Measurements from ENCODE around the gene ZNF592.
A peak's percentile ranks its signal among the peaks of the same experiment; 100 is the strongest.
"Not testable (repeated sequence)": the region's sequence is repeated elsewhere in the genome, so short reads cannot be mapped to it uniquely, and the experiment has no call there.

ZNF592 gene

DNA sequence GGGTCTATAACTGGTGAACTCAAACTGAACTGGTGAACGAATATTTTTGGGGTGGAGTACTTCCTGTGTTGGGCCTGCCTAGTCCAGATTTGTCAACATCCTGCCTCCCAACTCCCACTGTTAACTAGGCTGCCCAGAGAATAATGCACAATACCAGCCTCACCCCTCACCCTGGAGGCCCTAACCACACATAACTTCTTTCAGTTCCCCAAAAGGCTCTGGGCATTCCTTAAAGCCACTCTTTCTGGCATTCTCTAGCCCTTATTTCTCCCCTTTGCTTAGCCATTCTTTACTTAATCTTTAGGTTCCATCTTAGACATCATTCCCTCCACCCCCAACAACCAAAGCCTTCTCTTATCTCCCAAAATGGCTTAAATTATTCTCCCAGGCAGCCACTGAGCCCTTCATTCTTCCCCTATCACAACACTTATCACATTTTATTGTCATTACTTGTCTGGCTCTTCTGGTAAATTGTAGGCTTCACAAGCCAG, 23.3 kb upstream of the ZNF592 start:
- DNase-seq (ENCODE audit: insufficient read length), result peak; percentile 30
- TF ChIP-seq POLR2A (IDR thresholded peaks at IDR 0.05; ENCODE audit: low read depth, low read length) (no peak), TAF1 (IDR thresholded peaks at IDR 0.05; ENCODE audit: borderline replicate concordance, low read depth, low read length) (no peak), POLR2AphosphoS5 (IDR thresholded peaks at IDR 0.05; ENCODE audit: low read depth, low read length) (no peak)
- FAIRE-seq, result peak; percentile 68

DNA sequence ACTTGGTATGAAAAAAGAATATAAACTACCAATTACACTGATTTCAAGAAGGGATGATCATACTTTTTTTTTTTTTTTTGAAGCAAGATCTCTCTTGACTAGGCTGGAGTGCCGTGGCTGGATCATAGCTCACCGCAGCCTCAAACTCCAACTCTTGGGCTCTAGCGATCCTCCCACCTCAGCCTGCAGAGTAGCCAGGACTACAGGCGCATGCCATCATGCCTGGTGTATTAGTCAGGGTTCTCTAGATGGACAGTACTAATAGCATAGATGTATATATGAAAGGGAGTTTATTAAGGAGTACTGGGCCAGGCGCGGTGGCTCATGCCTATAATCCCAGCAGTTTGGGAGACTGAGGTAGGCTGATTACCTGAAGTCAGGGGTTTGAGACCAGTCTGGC, 21.0 kb upstream of the ZNF592 start:
- FAIRE-seq (no peak), DNase-seq (ENCODE audit: insufficient read length) (no peak)
- TF ChIP-seq POLR2AphosphoS5 (IDR thresholded peaks at IDR 0.05; ENCODE audit: low read depth, low read length) (no peak), TAF1 (IDR thresholded peaks at IDR 0.05; ENCODE audit: borderline replicate concordance, low read depth, low read length) (no peak), POLR2A (IDR thresholded peaks at IDR 0.05; ENCODE audit: low read depth, low read length) (no peak)

DNA sequence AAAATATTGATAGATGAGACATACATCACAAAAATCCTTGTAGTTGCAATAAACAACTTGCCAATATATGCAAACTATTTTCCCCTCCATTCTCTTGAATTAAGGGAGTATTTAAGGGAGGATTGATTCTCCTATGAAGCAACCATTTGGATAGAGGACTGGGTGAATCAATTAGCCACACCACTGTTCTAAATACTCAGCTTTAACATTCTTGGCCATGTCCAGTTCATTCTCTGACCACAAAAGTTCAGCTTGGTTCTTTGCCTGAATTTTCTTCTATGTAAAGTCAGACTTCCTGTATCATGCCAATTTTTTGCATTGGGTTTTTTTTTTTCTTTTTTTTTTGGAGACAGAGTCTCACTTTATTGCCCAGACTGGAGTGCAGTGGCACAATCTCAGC, 16.6 kb upstream of the ZNF592 start:
- TF ChIP-seq POLR2AphosphoS5 (IDR thresholded peaks at IDR 0.05; ENCODE audit: low read depth, low read length) (no peak), POLR2A (IDR thresholded peaks at IDR 0.05; ENCODE audit: low read depth, low read length) (no peak), TAF1 (IDR thresholded peaks at IDR 0.05; ENCODE audit: borderline replicate concordance, low read depth, low read length) (no peak)
- DNase-seq (ENCODE audit: insufficient read length) (no peak), FAIRE-seq (no peak)

DNA sequence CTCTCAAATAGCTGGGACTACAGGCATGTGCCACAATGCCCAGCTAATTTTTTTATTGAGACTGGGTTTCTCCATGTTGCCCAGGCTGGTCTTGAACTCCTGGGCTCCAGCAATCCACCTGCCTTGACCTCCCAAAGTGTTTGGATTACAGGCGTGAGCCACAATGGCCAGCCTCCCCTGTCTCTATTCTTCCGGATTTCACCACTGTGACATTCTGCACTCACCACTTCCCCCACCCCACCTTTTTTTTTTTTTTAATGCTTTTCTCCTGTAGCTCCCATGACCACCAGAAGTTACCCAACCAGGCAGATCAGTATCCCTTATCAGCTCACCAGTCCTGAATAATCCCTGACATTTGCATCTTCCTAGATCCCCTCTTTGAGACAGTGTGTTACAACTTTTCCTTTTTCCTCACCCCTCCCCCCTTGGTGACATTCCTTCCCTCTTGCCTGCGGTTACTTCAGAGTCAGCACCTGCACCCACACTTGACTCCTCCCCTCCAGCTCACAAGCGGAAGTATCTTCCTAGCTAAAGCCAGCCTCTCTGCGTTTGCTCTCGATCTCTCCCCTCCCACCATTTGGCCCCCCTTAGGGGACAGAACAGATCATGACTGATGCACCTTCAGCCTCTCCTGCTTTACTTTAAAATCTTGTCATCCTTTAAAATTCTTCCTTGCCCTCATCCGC, 13.5 kb upstream of the ZNF592 start:
- FAIRE-seq (peak; percentile 88), DNase-seq (ENCODE audit: insufficient read length) (peak; percentile 48)
- TF ChIP-seq TAF1 (IDR thresholded peaks at IDR 0.05; ENCODE audit: borderline replicate concordance, low read depth, low read length), result no peak
- no peak for TF ChIP-seq POLR2A (IDR thresholded peaks at IDR 0.05; ENCODE audit: low read depth, low read length)
- TF ChIP-seq POLR2AphosphoS5 (IDR thresholded peaks at IDR 0.05; ENCODE audit: low read depth, low read length), result no peak

DNA sequence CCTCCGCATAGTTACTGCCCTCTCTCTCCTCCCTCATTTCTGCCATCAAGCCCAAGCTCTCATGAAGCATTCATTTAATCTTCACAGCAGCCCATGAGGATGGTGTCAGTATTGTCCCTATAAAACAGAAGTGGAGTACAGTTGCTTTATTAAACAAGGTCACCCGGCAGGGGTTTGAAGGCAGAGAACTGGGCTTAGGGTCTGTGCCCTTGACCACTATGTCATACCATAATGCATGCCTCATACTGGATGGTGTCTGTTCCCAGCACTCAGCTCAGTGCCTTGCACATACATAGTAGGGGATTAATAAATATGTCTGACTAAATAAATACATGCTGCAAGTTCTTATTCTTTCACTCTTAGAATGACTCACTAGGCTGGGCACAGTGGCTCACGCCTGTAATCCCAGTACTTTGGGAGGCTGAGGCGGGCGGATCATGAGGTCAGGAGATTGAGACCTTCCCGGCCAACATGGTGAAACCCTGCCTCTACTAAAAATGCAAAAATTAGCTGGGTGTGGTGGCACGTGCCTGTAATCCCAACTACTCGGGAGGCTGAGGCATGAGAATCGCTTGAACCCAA, 12.8 kb upstream of the ZNF592 start:
- FAIRE-seq, result peak; percentile 27
- not testable (repeated sequence) for DNase-seq (ENCODE audit: insufficient read length)

DNA sequence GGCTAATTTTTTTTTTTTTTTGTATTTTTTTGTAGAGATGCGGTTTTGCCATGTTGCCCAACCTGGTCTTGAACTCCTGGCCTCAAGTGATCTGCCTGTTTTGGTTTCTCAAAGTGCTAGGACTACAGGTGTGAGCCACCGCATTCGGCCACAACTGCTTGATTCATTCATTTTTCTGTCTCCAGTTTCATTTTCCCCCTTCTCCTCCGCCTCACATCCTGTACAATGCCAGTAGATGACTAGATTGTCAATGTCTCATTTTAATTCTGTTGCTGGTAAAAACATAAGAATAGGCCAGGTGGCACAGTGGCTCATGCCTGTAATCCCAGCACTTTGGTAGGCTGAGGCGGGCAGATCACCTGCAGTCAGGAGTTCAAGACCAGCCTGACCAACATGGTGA, 12.0 kb upstream of the ZNF592 start:
- TF ChIP-seq POLR2AphosphoS5 (IDR thresholded peaks at IDR 0.05; ENCODE audit: low read depth, low read length), result no peak
- no peak for TF ChIP-seq POLR2A (IDR thresholded peaks at IDR 0.05; ENCODE audit: low read depth, low read length)
- TF ChIP-seq TAF1 (IDR thresholded peaks at IDR 0.05; ENCODE audit: borderline replicate concordance, low read depth, low read length), result no peak
- DNase-seq (ENCODE audit: insufficient read length) (peak; percentile 44), FAIRE-seq (peak; percentile 54)

DNA sequence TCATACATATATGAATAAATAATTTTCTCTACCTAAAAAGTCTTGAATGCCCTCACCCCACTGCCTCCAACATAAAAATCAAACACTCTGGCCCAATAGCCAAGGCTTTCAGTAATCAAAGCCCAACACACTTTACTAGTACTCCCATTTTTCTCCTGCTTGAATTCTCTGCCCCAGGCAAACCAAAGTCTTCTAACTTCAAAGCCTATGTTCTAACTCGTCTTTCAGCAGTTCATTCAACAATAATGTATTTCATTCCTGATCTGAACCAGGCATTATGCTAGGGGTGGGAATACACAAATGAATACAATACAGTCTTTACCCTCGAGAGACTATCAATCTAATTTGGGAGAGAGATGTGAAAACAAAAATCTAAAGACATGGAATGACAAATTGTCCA, 11.4 kb upstream of the ZNF592 start:
- DNase-seq (ENCODE audit: insufficient read length) (no peak), FAIRE-seq (no peak)
- TF ChIP-seq POLR2AphosphoS5 (IDR thresholded peaks at IDR 0.05; ENCODE audit: low read depth, low read length) (no peak), POLR2A (IDR thresholded peaks at IDR 0.05; ENCODE audit: low read depth, low read length) (no peak)

DNA sequence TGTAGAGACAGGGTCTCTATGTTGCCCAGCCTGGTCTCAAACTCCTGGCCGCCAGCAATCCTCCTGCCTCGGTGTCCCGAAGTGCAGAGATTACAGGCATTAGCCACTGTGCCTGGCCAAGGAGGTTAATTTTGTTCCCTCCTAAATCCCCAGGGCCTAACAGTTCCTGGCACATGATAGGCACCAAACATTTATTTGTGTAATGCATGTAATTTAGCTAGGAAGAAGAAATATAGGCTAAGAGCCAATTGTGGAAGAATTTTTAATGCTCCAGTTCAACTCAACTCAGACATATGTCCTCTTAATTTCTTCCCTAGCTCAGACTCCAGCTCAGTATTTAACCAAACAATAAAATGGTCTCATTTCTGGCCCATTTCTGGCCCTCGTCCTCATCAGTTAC, 7.7 kb upstream of the ZNF592 start:
- DNase-seq (ENCODE audit: insufficient read length) (no peak), FAIRE-seq (no peak)
- TF ChIP-seq POLR2AphosphoS5 (IDR thresholded peaks at IDR 0.05; ENCODE audit: low read depth, low read length), result no peak
- no peak for TF ChIP-seq TAF1 (IDR thresholded peaks at IDR 0.05; ENCODE audit: borderline replicate concordance, low read depth, low read length)
- no peak for TF ChIP-seq POLR2A (IDR thresholded peaks at IDR 0.05; ENCODE audit: low read depth, low read length)

DNA sequence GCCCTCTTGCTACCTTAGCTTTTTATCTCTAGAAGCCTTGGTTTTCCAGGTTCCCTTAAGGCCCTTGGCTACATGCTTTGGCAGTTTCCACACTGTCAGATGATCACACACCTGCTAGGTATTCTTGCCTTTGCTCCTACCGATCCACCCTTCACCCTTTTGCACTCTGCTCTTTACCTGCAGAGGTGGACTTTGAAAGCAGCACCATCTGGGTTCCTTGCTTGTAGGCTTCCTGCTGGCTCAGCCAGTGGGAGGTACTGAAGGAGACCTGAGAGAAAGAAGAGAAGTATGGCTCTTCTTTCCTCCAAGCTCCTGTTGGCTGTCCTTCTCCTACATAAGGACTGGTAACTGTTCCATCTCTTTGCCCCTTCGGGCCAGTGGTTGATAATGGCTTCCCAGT, 7.3 kb upstream of the ZNF592 start:
- TF ChIP-seq POLR2AphosphoS5 (IDR thresholded peaks at IDR 0.05; ENCODE audit: low read depth, low read length), result no peak
- TF ChIP-seq POLR2A (IDR thresholded peaks at IDR 0.05; ENCODE audit: low read depth, low read length), result no peak
- no peak for TF ChIP-seq TAF1 (IDR thresholded peaks at IDR 0.05; ENCODE audit: borderline replicate concordance, low read depth, low read length)
- FAIRE-seq (no peak), DNase-seq (ENCODE audit: insufficient read length) (no peak)

DNA sequence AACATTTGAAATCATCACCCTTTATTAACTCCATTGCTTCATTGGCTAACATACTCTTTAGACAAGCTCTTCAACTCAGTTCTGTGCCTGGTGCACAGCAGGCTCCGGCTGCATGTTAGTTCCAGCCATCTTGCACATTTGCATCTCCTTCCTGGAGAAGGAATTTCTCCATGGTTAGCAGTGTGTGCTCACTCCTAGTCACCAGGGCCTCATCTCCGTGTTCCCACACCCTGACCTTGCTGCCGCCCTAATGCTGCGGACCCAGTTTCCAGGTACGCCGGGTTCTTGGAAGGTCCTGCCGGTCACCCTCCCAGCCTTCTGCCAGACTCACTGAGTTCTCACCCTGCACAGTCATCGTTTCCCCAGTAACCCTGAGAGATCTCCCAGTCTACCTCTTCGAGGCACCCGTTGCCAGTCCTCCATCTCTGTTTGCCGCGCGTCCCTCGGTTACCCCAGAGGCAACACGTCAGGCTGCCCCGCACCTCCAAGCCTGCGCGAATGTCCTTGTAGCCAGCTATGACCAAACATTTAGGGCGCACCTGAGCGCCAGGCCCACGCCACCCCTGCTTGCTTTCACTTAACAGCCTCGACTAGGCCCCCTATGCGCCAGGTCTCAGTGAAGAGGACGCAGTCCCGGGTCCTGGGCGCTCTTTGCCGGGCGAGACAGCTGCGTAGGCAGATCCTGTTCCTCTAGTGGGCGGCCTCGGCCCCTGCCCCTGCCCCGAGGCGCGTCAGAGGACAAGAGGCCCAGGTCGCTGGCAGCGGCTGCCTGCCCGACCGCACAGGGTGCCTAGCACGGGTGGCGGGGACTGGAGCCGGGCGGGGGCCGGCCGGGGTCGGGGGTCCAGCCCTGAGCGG, 747 bp upstream of the ZNF592 start:
- FAIRE-seq, result peak; percentile 38

DNA sequence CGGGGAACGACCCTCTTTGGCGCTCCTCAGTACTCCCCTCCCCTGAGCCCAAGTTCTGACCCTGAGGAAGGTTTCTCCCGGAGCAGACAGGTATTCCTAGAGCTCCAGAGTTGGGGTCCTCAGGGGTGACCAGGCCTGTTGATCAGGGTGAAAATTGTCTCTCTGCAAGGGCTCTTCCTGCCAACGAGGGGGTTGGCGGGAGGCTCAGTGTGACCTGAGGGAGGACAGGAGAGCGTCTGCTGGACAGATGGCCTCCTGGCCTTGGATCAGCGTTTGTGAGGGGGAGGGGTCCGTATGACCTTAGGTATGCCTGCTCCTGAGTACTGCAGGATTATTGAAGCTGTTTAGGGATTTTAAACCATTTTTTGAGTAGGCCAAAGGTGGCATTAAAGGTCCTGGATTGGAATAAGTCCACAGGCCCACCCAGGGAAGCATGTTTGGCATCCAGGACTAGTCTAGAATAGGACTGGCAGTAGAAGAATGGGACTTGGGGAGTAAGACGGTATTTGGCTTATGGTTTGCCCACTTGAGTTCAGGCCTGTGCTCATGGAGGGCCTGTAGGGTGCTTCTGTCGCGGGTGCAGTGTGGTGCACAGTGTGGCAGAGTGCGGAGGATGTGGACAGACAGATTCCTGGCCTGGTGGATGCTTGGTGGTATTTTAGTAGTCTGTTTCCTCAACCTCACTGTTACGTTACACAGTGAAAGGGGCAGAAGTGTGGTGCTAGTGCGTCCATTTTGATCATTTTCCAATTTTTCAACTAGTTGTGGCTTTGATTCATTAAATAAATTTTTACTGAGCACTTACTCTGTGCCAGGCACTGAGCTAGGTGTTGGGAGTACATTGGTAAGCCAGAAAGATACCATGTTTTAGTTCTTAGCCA, 959 bp downstream of the ZNF592 start:
- DNase-seq (ENCODE audit: insufficient read length) (no peak), FAIRE-seq (no peak)
- TF ChIP-seq POLR2AphosphoS5 (IDR thresholded peaks at IDR 0.05; ENCODE audit: low read depth, low read length) (no peak), POLR2A (IDR thresholded peaks at IDR 0.05; ENCODE audit: low read depth, low read length) (no peak), TAF1 (IDR thresholded peaks at IDR 0.05; ENCODE audit: borderline replicate concordance, low read depth, low read length) (no peak)

More for the DNA sequence above, 747 bp upstream of the ZNF592 start:
- TF ChIP-seq POLR2A (IDR thresholded peaks at IDR 0.05; ENCODE audit: low read depth, low read length) (0 out of 2 replicates have a peak, but pooled peaks have one; percentile 10), TAF1 (IDR thresholded peaks at IDR 0.05; ENCODE audit: borderline replicate concordance, low read depth, low read length) (no peak; the same call in 1 of the 2 replicates), POLR2AphosphoS5 (IDR thresholded peaks at IDR 0.05; ENCODE audit: low read depth, low read length) (no peak)
- peak; percentile 55 for DNase-seq (ENCODE audit: insufficient read length)

All from GM12892 (cell line).